CD4-positive, alpha-beta T cell treated with Interleukin-1 beta for 1 hour (primary cell): Measurements from ENCODE around the gene TNFRSF21.

Source experiments
- DNase-seq, 2 donors: peaks; one replicate each; pipeline ENCODE4 v3.0.0-alpha.2; 2020 to 2022

TNFRSF21 gene

DNA sequence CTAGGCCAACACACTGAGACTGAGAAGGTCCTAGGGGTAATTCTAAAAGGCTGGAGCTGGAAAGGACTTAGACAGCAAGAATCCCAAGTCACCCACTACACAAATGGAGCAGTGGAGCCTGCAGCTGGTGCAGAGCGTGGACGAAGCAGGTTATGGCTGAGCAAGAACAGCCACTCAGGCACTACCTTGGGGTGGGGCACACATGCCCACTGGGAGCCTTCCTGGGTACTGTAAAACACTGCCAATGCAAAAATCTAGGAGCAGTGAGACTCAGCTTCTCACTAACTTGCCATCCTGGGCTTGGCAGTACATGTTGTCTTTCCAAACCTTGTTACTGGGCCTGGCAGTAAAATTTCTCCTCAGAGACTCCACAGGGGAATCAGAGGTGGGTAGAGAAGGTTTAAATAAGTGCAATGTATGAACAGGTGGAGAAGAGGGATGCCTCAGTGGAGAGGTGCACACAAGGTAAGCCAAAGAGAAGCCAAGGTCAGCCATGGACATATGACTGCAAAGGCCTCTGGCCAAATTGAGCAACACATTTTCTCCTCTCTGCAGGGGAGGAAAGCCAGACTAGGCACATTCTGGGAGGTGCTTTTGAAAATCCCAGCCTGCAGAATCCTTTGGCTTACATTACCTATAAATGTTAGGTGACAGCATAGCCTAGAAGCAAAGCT lies 105.6 kb downstream of the TNFRSF21 start:
- DNase-seq, result no peak

DNA sequence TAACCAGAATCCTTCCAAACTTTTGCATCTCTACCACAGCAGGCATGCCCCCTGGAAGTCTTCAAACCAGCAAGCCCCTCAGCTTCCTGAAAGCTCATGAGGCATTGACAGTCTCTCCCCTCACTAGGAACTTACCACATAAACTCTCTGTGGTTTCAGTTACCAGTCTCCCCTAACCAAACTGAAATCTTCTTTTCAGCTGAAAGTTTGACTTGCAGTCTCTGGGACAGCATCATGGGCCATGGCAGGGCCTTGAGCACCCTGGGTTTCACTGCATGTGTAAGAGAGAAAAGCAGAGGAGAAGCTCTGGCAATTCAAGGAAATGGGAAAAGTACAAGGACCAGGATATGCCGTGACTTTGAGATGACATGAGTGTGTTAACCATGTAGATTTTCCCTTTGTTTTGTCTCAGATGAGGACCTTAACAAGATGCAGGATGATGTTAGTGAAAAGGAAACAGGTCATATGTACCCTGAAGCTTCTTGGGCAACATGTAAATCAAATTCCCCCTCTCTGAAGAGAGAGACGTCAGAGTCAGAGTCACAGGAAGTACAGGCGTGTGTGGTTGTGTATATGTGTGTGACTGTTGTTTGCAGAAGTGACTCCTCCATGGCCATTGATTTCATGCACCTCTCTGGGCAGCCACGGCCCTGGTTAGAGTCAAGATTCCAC lies 106.3 kb downstream of the TNFRSF21 start:
- peak; percentile 1 to 25 for DNase-seq

DNA sequence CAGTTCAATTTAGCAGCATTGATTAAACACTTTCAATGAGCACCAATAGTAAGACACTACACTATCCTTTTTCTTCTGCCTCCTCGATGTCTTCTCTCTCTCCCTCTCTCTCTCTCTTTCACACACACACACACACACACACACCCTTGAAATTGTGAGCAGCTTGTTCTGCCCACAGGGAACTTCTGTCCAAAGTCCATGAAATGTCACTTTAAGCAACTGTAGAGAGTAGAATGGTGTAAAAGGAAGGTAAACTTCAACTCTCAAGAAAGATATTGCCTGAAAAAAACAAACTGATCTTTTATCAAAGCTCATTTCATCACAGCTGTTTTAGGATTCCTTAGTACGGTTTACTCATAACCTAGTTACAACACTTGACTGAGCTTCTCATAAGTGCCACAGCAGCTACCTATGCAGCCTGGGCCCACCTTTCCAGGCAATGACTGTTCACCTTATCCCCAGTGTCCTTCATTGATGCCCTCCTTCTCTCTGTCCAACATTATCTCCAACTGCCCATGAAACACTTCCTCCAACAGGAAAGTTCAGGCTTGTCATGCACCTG lies 107.0 kb downstream of the TNFRSF21 start:
- DNase-seq, result no peak

DNA sequence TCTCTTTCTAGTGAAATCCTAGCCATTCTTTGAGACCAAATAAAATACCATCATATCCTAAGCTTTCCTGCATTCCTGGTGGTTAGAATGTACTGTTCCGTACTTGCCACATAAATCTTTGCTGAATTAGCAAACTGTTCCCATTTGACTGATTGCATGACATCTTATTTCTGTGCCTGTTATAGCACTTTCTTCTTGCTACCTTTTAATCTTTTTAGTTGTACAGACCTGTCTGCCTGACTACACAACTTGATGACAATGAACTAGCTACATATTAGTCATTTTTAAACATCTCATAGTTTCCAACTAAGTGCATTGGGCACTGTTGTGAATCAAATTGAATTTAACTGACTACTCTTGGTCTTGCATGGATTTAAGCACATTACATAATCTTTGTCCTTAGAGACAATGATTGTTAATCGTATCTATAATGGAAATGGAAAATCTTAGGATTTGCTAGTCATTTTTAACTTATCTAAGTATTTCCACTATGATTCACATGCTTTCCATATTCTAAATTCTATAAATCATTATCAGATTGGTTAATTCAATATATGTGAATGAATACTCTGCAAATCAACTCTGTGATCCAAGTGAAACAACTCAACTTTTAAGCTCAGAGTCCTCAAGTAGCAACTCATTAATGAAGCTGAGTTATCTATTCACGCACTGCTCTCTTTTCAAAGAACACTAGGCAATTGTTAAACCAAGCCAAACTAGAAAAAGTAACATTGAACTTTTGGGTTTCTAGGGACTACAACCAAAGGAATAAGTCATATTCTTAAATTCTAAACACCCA lies 109.0 kb downstream of the TNFRSF21 start:
- no peak for DNase-seq

DNA sequence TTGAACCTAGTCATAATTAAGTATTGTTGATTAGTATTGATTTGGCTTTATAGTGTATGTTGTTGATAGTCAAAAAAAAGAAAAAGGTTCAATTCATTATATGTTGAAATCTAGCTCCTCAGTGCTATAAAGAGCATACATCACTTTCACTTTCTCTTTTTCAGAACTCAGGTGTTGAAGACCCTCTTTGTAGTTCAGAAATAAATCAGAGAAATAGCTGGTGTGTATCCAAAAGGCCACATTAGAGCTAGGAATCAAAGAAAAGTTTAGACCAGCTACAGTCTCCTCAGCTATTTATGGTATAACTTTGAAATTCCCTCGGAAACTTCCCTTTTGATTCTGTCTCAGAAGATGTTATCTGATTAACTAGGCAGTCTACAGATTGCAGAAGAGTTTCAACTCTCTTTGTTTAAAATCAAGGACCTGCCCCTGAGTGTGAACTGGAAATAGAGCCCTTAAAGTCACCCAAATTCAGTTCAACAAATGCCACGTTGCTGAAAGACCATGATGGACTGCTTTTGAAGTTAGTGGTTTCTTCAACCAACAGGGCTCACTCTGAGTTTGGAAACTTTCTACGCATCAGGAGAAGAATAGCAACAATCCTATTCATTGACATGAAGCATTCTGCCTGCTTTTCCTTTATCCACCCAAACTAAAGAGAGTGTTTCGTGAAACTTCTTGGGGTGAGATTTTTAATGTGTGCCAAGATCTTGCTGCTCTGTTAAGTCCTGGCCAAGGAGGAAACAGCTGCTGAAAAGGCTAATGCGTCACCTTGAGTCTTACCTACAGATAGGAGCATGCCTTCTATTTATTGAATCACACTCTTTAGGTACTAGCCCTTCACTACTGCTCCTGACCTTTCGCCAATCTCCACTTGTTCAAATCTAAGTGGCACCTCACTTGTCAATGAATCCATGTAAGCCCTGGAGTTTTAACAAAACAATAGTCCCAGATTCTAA lies 111.7 kb downstream of the TNFRSF21 start:
- DNase-seq, result no peak

DNA sequence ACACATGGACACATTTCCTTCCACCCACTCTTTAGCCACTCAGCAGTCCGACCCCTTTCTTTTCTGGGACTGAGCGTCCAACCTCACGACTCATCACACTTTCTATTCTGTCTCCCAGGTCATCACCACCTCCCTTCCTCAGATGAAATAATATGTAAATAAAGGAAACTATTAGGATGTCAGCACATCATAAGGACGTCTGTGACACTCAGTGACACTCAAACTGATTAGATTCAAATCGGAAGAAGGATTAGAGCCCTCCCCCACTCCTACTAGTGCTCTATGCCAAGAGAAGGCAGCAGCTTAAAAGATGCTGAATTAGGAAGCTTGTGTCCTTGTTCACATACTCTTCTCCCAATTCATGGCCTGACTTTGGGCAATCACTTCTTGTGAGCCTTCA lies 113.6 kb downstream of the TNFRSF21 start:
- DNase-seq, result no peak

DNA sequence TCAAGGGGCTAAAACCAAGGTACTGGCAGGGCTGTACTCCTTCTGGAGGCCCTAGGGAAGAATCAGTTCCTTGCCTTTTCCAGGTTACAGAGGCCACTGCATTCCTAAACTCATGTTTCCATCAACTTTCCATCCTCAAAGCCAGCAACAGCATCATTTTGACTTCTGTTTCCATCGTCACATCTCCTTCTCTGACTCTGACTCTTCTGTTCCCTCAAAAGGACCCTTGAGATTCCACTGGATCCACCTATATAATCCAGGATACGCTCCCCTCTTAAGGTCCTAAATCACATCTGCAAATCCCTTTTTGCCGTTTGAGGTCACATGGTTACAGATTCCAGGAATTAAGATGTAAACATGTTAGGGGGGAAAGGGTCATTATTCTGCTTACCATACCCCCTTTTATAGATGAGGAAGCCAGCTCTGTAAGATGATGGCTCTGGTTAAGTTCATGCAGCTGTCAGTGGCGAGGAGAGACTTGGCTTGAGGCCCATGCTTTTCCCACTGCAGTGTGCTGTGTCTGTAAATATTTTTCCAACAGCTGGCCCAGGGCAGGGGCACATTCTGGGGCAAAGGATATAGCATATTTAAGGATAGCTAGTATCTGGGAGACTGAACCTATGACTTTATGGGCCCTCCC lies 114.6 kb downstream of the TNFRSF21 start:
- DNase-seq, result no peak

DNA sequence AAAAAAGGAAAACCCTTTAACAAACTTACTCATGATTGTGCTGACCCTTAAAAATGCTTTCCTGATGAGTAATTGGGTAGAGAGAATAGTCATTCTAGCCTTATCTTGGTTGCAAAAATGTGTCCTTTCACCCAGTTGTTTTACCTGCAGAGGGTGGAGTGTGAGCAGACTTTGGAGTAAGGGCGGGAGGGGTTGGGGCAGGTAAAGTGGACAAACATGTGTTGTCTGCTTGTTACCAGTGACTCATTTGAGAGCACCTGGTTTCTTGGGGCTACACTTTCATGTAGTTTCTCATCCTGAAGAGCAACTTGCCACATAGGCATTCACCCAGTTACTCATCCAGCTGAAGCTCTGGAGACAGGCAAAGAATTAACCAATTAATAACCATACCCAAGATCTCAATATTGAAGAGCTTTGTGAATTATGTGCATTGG lies 121.1 kb downstream of the TNFRSF21 start:
- no peak for DNase-seq

DNA sequence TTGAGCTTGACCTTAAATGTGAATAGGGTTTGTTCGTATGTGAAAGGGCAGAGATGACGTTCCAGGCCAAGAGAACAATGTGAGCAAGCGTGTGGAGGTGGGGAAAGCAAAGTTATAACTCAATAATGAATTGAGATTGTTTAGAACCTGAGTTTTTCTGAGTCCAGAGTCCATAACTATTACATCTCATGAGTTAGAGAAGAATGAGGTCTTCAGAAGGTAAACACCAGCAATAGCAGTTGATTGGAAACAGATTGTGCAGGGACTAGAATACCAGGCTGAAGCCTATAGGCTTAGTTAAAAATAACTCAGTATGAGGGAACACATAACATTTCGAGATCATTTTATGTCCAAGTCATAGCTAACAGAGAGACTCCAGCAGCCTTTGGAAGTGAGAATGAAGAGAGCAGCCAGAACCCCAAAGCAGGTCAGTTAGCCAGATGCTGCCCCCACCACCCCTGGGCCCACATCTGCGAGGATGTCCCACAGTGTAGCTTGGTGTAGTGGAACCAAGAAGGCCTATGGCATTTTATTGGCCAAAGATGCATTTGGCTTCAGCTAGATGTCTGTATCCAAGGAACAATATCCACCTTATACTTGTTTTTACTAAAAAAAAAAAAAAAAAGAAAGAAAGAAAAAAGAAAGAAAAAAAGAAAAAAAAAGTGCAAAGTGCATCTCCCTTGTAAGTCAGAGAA lies 121.7 kb downstream of the TNFRSF21 start:
- no peak for DNase-seq

DNA sequence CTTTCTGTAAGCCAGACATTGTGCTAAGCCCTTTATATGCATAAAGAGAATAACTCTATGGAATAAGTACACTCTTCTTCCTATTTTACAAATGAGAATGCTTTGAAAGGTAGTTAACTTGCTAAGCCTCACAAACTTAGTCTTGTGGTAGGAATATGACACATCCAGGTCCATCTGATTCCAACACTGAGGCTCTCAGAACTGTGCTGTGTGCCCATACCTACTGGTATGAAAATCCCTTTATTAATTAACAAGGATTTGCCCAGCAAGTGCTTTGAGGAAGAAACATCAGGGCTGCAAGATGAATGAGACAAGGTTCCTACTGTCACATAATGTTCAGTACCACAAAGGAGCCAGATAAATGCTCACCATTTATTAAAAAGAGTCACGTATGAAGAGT lies 122.6 kb downstream of the TNFRSF21 start:
- DNase-seq, result no peak

DNA sequence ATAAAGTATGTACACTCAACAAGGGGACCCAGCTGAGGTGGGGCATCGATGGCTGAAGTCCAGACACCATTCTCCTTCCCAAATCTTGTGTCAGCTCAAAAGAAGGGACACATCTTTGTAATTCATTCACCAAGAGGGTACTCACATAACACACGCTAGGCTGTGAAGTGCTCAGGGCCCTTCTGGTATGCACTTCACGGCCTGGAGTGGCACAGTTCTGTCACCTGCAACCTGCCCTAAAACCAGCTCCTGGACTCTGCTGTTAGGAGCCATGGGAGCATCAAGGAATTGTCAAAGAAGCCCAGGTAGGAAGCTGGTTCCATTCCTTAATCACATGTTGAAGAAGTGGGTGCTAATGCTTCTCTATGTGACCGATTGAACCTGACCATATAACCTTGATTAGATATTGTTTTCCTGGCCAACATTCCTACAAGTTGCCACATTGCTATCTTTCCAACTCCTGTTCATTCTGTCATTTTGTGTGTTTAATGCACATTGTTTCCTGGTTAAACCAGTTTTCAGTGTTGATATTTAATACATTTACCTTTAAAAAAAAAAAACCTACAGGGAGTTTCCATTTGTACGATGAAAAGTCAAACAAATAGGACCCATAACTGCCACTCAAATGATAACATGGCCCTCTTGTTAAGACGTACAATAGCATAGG lies 127.3 kb downstream of the TNFRSF21 start:
- no peak for DNase-seq

DNA sequence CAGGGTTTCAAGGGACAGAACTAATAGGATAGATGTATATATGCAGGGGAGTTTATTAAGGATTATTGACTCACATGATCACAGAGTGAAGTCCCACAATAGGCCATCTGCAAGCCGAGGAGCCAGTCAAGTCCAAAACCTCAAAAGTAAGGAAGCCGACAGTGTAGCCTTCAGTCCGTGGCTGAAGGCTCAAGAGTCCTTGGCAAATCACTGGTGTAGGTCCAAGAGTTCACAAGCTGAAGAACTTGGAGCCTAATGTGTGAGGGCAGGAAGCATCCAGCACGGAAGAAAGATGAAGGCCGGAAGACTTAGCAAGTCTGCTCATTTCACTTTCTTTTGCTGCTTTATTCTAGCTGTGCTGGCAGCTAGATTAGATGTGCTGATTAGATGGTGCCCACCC lies 128.0 kb downstream of the TNFRSF21 start:
- no peak for DNase-seq
